ENCODE results near the gene FPR2. TPM values are rescaled to one million over a fixed set of nuclear protein-coding genes. Genes with fewer than 3 reads are reported as not detected.
"Not testable (repeated sequence)": the region's sequence is repeated elsewhere in the genome, so short reads cannot be mapped to it uniquely, and the experiment has no call there.

The FPR2 gene
- total and polyA plus RNA-seq, 5 experiments from 2014 or later = not detected

GRCh38 chr19:51803519-51803918, 42.5 kb downstream of the FPR2 start:
- H3K27ac Mint-ChIP-seq = no peak overlapping the region
- peaks cover 0 to 64% (median 13%) of the 10 kb centered on the region in 9 donors for H3K9me3 Mint-ChIP-seq
- H3K36me3 Mint-ChIP-seq = peaks cover 0 to 22% (median 0%) of the 10 kb centered on the region in 3 donors
- no peak overlapping the region for H3K4me3 Mint-ChIP-seq
- no peak for ATAC-seq
- peaks cover 0 to 14% (median under 1%) of the 10 kb centered on the region in 4 donors for H3K4me1 Mint-ChIP-seq
- DNase-seq = no peak
- H3K27me3 Mint-ChIP-seq = peaks cover 0 to 12% (median 3%) of the 10 kb centered on the region in 5 donors
- POLR2A ChIA-PET = no interaction called here

- Mint-ChIP-seq H3K27ac (no peak overlapping the region), H3K4me1 (peaks cover 0 to 14% (median under 1%) of the 10 kb centered on the region in 4 donors), H3K27me3 (peaks cover 0 to 12% (median 3%) of the 10 kb centered on the region in 5 donors), H3K9me3 (peaks cover 0 to 67% (median 13%) of the 10 kb centered on the region in 9 donors), H3K4me3 (no peak overlapping the region), H3K36me3 (peaks cover 0 to 20% (median 0%) of the 10 kb centered on the region in 3 donors)
- POLR2A ChIA-PET = no interaction called here
- ATAC-seq (no peak), DNase-seq (no peak)
These were observed 43.0 kb downstream of the FPR2 start for GRCh38 chr19:51803967-51804366.

- H3K4me1 Mint-ChIP-seq = peaks cover 0 to 13% (median under 1%) of the 10 kb centered on the region in 4 donors
- ATAC-seq, H3K27me3 Mint-ChIP-seq, H3K4me3 Mint-ChIP-seq, DNase-seq, POLR2A ChIA-PET, H3K27ac Mint-ChIP-seq: not testable (repeated sequence)
- H3K9me3 Mint-ChIP-seq = peaks cover 0 to 65% (median 14%) of the 10 kb centered on the region in 9 donors
- peaks cover 0 to 20% (median 0%) of the 10 kb centered on the region in 3 donors for H3K36me3 Mint-ChIP-seq
These were observed 43.8 kb downstream of the FPR2 start for GRCh38 chr19:51804789-51805188.

GRCh38 chr19:51805396-51805795, 44.4 kb downstream of the FPR2 start:
- H3K27me3 Mint-ChIP-seq, POLR2A ChIA-PET, H3K4me3 Mint-ChIP-seq, DNase-seq, H3K27ac Mint-ChIP-seq, ATAC-seq: not testable (repeated sequence)
- Mint-ChIP-seq H3K4me1 (peaks cover 0 to 13% (median under 1%) of the 10 kb centered on the region in 4 donors), H3K9me3 (peaks cover 0 to 64% (median 13%) of the 10 kb centered on the region in 9 donors), H3K36me3 (peaks cover 0 to 17% (median 0%) of the 10 kb centered on the region in 3 donors)

GRCh38 chr19:51806571-51806970, 45.6 kb downstream of the FPR2 start:
- POLR2A ChIA-PET, H3K27ac Mint-ChIP-seq, H3K27me3 Mint-ChIP-seq, H3K4me3 Mint-ChIP-seq, ATAC-seq, DNase-seq: not testable (repeated sequence)
- Mint-ChIP-seq H3K4me1 (peaks cover 0 to 13% (median under 1%) of the 10 kb centered on the region in 4 donors), H3K9me3 (peaks cover 0 to 67% (median 18%) of the 10 kb centered on the region in 9 donors), H3K36me3 (peaks cover 0 to 21% (median 0%) of the 10 kb centered on the region in 3 donors)

GRCh38 chr19:51807111-51807701, 46.2 kb downstream of the FPR2 start:
- ATAC-seq (no peak), DNase-seq (no peak)
- H3K36me3 Mint-ChIP-seq = peaks cover 0 to 21% (median 0%) of the 10 kb centered on the region in 3 donors
- peaks cover 0 to 13% (median under 1%) of the 10 kb centered on the region in 4 donors for H3K4me1 Mint-ChIP-seq
- no peak overlapping the region for H3K27ac Mint-ChIP-seq
- no peak overlapping the region for H3K4me3 Mint-ChIP-seq
- H3K9me3 Mint-ChIP-seq = peaks cover 0 to 67% (median 20%) of the 10 kb centered on the region in 9 donors
- H3K27me3 Mint-ChIP-seq = peaks cover 0 to under 1% (median 0%) of the 10 kb centered on the region in 5 donors
- POLR2A ChIA-PET = no interaction called here

- Mint-ChIP-seq H3K27ac (no peak overlapping the region), H3K9me3 (peaks cover 0 to 69% (median 21%) of the 10 kb centered on the region in 9 donors), H3K4me3 (no peak overlapping the region), H3K4me1 (peaks cover 0 to 13% (median under 1%) of the 10 kb centered on the region in 4 donors), H3K36me3 (peaks cover 0 to 21% (median 0%) of the 10 kb centered on the region in 3 donors), H3K27me3 (no peaks in the 10 kb centered on the region)
- DNase-seq = no peak
- POLR2A ChIA-PET = no interaction called here
- no peak for ATAC-seq
These were observed 46.9 kb downstream of the FPR2 start for GRCh38 chr19:51807925-51808324.

GRCh38 chr19:51808333-51808986, 47.5 kb downstream of the FPR2 start:
- POLR2A ChIA-PET = no interaction called here
- Mint-ChIP-seq H3K27ac (no peak overlapping the region), H3K4me1 (peaks cover 0 to 13% (median under 1%) of the 10 kb centered on the region in 4 donors), H3K9me3 (peaks cover 0 to 70% (median 24%) of the 10 kb centered on the region in 9 donors), H3K36me3 (peaks cover 0 to 17% (median 0%) of the 10 kb centered on the region in 3 donors), H3K27me3 (no peaks in the 10 kb centered on the region), H3K4me3 (no peak overlapping the region)
- no peak for DNase-seq
- ATAC-seq = no peak

GRCh38 chr19:51809787-51810186, 48.8 kb downstream of the FPR2 start:
- Mint-ChIP-seq H3K27me3 (no peaks in the 10 kb centered on the region), H3K27ac (no peak overlapping the region), H3K4me1 (peaks cover 0 to 10% (median under 1%) of the 10 kb centered on the region in 4 donors), H3K36me3 (peaks cover 0 to 18% (median 6%) of the 10 kb centered on the region in 3 donors), H3K9me3 (peaks cover 0 to 70% (median 26%) of the 10 kb centered on the region in 9 donors), H3K4me3 (no peak overlapping the region)
- DNase-seq (no peak), ATAC-seq (no peak)
- POLR2A ChIA-PET = no interaction called here

GRCh38 chr19:51810223-51810622, 49.2 kb downstream of the FPR2 start:
- POLR2A ChIA-PET = no interaction called here

GRCh38 chr19:51811344-51811743, 50.4 kb downstream of the FPR2 start:
- no peaks in the 10 kb centered on the region for H3K27me3 Mint-ChIP-seq
- H3K27ac Mint-ChIP-seq = no peak overlapping the region
- POLR2A ChIA-PET = no interaction called here
- peaks cover 0 to 19% (median 6%) of the 10 kb centered on the region in 3 donors for H3K36me3 Mint-ChIP-seq
- H3K4me3 Mint-ChIP-seq = no peak overlapping the region
- ATAC-seq (no peak), DNase-seq (no peak)
- peaks cover 0 to 10% (median under 1%) of the 10 kb centered on the region in 4 donors for H3K4me1 Mint-ChIP-seq
- H3K9me3 Mint-ChIP-seq = peaks cover 0 to 68% (median 23%) of the 10 kb centered on the region in 9 donors

More at GRCh38 chr19:51810223-51810622, 49.2 kb downstream of the FPR2 start:
- H3K4me1 Mint-ChIP-seq = peaks cover 0 to 10% (median under 1%) of the 10 kb centered on the region in 4 donors
- no peak overlapping the region for H3K27ac Mint-ChIP-seq
- no peak overlapping the region for H3K4me3 Mint-ChIP-seq
- peaks cover 0 to 14% (median 6%) of the 10 kb centered on the region in 3 donors for H3K36me3 Mint-ChIP-seq
- ATAC-seq = no peak
- peaks cover 0 to 66% (median 26%) of the 10 kb centered on the region in 9 donors for H3K9me3 Mint-ChIP-seq
- H3K27me3 Mint-ChIP-seq = no peaks in the 10 kb centered on the region
- no peak for DNase-seq

GRCh38 chr19:51815043-51815442, 54.1 kb downstream of the FPR2 start:
- Mint-ChIP-seq H3K36me3 (peaks cover 3 to 49% (median 6%) of the 10 kb centered on the region in 3 donors), H3K4me3 (no peak overlapping the region), H3K27ac (no peak overlapping the region), H3K4me1 (no peaks in the 10 kb centered on the region), H3K9me3 (peaks cover 0 to 84% (median 42%) of the 10 kb centered on the region in 9 donors), H3K27me3 (peaks cover 0 to 11% (median 0%) of the 10 kb centered on the region in 5 donors)
- ATAC-seq = no peak
- POLR2A ChIA-PET = no interaction called here
- no peak for DNase-seq

- Mint-ChIP-seq H3K9me3 (peaks cover 0 to 85% (median 33%) of the 10 kb centered on the region in 9 donors), H3K4me1 (peaks cover 0 to 2% (median 0%) of the 10 kb centered on the region in 4 donors)
These were observed 55.7 kb downstream of the FPR2 start for GRCh38 chr19:51816711-51817110.

More at GRCh38 chr19:51816711-51817110, 55.7 kb downstream of the FPR2 start:
- POLR2A ChIA-PET = interaction anchor here (0.6 kb wide), 1 partner anchor 153 kb away, joined by 3 read pairs; no protein-coding TSS in a partner anchor
- Mint-ChIP-seq H3K27ac (no peak overlapping the region), H3K36me3 (peaks cover 3 to 55% (median 7%) of the 10 kb centered on the region in 3 donors), H3K4me3 (no peak overlapping the region), H3K27me3 (peaks cover 0 to 11% (median 1%) of the 10 kb centered on the region in 5 donors)
- ATAC-seq = no peak
- no peak for DNase-seq
